Stimulated activated naive CD4-positive, alpha-beta T cell treated with Interleukin-2 at 50 U/mL for 16 hours (primary cell): ENCODE measurements around the gene PSD2.
"Not testable (repeated sequence)": the region's sequence is repeated elsewhere in the genome, so short reads cannot be mapped to it uniquely, and the experiment has no call there.

ENCODE experiments used
- DNase-seq: peaks from one replicate; lab custom pipeline; 2025; lab: John Stamatoyannopoulos, UW

The PSD2 gene

GRCh38 chr5:139789116-139789844 is 6.3 kb upstream of the PSD2 start:
- no peak for DNase-seq

GRCh38 chr5:139789845-139790189 is 5.8 kb upstream of the PSD2 start:
- DNase-seq: no peak

- DNase-seq: no peak
These were observed 3.4 kb upstream of the PSD2 start for GRCh38 chr5:139792218-139792617.

GRCh38 chr5:139792655-139793054 is 3.0 kb upstream of the PSD2 start:
- not testable (repeated sequence) for DNase-seq

DNA sequence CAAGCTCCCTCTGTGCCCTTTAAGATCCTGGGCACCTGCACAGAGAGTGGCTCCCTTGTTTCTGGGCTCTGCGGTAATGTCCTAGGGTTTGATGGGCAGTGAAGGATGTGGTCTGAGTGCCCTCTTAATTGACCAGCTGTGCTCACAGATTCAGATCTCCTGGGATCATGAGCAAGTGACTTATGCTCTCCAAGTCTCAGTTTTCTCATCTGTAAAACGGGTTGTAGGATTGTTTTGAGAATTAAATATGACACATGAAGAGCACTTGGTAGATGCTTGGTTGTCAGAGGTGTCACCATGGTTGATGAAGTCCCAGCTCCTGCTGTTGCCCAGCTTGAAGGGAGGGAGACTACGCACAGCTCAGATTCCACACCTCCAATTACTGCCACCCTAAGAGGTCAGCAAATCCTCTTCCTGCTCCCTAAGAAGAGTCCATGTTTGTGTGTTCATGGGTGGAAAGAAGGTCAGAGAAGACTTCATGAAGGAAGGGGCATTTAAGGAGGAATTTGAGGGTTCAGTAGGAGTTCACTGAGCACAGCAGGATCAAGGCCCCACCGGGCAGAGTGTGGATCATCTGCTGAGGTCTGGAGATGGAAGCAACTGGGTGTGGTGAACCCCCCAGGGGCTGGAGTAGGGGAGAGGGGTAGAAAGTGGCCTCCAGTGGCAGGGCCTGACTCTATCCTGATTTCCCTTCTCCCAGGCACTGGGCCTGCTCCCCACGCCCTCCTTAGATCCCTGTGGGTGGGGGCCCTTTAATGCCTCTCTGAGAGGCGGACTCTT is 1.4 kb upstream of the PSD2 start:
- DNase-seq: no peak

GRCh38 chr5:139796061-139796806 is 626 bp downstream of the PSD2 start:
- no peak for DNase-seq

DNA sequence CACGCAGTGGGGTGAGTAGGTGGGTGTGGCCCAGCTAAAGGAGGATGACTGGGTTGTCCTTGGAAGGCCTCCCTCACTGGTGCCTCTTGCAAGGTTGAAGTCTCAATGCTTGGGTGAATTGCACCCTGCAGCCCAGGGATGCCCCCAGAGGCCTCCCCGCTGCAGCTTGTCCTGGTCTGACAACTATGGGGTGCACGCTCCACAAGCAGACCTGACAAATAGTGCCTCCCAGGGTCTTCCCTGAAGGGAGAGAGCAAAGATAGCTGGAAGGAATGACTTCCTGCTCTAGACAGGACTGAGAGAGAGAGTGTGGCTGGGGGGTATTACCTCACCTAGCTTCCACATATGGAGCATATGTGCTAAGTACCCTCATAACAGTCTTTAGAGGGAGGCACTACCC is 1.7 kb downstream of the PSD2 start:
- DNase-seq: no peak

DNA sequence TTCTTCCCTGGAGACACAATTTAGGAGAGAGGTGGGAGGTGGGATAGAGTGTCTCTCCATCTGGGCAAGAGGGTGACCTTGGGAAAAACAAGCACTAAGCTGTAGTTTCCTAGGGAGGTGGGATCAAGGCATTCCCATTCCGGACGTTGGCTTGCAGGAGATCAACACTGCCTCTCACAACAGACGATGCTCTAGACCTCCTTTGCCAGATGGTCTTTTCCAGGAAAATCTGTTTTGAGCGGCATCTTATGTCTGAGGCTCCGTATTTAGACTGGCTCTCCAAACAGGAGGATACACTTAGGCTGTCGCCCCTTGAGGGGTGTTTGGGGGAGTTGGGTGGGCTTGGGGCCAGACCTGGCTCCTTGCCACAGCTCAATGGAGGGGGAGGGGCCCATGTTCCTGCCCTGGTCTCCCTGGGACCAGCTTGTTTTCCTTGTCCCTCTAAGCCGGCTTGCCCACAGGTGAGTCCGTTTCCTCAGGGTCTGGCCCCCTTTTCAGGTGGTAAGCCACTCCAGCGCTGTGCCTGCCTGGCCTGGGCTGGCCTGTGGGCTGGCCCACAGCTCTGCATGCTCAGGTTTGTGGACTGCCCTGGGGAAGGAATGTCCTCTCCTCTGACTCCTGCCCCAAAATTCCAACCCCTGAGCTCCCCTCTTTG is 2.4 kb downstream of the PSD2 start:
- no peak for DNase-seq

GRCh38 chr5:139798883-139799282 is 3.3 kb downstream of the PSD2 start:
- DNase-seq: no peak

- no peak for DNase-seq
These were observed 3.8 kb downstream of the PSD2 start for GRCh38 chr5:139799359-139799758.

GRCh38 chr5:139803978-139804377 is 8.4 kb downstream of the PSD2 start:
- no peak for DNase-seq

- DNase-seq: no peak
These were observed 9.3 kb downstream of the PSD2 start for GRCh38 chr5:139804800-139805397.

- no peak for DNase-seq
These were observed 9.9 kb downstream of the PSD2 start for GRCh38 chr5:139805545-139805944.

DNA sequence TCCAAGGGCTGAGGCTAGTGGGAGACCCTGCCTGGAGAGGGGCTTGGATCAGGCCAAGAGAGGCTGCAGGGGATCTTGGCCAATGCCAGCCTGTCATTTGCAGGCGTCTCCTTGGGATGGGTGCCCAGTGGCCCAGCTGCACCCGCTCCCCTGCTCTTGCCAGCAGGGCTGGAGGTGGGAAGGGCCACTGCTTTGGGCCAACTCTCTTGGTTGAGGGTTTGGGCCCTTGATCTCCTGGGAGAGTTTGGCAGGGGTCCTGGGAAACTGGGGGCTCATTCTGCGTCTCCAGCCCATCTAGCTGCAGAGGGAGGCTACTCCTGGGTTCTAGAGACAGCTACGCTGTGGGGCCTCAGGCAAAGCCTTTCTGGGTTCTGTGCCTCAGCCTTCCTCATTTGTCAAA is 10.5 kb downstream of the PSD2 start:
- DNase-seq: no peak

DNA sequence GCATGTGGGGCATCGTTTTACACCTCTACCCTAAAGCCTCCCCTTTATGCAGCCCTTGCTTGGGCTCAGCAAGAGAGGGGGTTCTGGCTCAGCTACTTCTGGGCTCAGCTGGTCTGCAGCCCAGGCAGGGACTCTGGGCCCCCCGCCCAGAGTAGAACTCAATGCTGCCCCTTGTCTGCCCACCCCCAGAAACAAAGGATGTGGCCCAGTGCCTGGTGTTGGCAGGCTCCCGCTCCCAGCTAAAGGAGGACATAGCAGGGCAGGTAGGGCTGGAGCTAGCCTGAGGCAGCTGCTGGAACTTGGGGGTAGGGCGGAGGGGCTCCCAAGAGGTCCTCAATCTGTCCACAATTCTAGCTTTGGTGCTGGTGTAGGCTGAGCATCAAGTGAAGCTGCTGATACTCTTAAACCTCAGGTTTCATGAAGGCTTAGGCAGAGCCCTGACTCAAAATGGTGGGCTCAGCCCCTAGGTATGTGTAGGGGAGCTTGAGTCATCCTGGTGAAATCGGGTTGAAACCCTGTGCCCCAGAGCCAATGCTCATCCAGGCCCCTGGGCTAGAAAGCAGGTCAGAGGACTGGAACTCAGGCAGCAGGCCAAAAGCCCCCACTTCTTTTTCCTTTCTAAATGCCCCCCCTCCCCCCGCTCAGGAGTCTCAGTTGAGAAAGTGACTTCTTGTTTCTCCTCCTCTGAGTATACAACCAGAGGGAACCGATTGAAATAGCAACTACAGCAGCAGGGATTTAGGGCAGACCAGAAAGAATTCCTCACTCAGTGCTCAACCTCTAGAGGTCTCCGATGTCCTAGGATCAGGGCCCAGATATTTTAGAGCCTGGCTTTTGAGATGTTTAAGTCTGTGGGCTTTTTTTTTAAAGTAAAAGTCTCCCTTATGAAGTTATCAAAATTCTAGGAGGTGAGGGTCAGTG is 11.4 kb downstream of the PSD2 start:
- DNase-seq: no peak

DNA sequence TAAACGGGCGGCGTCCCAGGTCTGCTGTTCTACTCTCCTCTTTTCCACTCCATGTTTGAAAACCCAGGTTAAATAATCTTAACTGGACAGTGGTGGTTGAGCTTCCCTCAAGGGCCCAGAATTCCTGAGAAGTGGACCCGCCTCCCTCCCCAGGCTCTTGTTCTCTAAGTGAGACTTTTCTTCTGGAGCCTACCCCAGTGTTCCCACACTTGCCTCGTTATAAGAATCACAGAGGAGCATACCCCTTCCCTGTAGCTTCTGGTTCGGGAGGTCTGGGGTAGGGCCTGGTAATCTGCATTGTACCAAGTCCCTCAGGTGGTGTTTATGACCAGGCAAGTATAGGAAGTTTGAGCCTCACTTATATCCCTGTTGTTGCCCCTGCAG is 12.0 kb downstream of the PSD2 start:
- no peak for DNase-seq

DNA sequence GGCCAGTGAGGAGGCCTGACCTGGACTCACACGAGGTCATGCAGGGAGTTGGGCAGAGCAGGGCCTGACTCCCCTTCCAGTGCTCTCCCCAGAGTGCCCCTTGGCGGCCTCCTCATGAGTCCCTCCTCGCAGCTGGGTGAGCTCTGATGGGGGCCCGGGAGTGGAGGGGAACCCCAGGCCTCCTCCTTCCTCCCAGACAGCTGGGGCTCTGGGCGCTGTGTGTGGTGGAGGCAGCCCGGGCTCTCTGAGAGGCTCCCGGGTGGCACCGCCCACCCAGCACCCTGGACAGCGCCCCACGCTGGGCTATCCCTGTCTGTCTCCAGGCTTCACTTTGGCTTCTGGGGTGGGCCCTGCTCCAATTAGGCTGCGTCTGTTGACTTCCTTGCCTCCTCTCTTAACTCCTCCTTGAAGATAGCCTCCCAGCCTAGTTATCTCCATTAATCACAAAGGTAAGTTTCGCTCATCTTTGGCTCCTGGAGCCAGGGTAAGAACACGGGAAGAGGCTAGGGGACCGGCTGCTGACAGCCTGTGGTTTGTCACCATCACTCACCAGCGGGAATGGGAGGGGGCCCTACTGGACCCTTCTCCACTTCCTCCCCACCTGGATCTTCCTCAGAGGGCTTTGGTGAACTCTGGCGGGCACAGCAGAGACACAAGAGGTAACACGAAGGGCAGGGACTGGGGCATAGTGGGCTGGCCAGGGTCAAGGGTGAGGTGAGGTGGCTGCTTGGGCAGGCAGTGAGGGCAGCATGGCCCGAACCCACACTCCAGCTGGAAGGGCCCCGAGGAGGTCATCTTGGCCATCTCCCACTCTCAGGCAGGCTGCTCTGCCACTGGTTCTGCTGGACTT is 13.1 kb downstream of the PSD2 start:
- no peak for DNase-seq

DNA sequence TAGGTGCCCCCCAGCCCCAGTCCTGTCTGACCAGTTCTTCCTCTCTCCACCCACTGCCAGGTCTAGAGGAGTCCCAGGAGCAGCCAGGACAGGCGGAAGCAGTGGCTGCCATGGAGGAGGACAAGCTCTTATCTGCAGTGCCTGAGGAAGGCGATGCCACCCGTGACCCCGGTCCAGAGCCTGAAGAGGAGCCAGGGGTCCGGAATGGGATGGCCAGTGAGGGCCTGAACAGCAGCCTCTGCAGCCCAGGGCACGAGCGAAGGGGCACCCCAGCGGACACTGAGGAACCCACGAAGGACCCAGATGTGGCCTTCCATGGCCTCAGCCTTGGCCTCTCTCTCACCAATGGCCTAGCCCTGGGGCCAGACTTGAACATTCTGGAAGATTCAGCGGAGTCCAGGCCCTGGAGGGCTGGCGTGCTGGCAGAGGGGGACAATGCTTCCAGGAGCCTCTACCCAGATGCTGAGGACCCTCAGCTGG is 13.8 kb downstream of the PSD2 start:
- no peak for DNase-seq

- no peak for DNase-seq
These were observed 15.0 kb downstream of the PSD2 start for GRCh38 chr5:139810341-139811273.
